Liver (tissue), 10 donors: Measurements from ENCODE around the gene CHD3. TPM values are rescaled to one million over a fixed set of nuclear protein-coding genes. Genes with fewer than 3 reads are reported as not detected.

Experiments
- DNase-seq: peaks from one replicate; pipeline ENCODE4 v3.0.0-alpha.2; 2017; ENCODE audit warnings: low spot score
- H3K27ac ChIP-seq, 2 donors: one replicate each; pipeline ENCODE4 v1.7.0; 2013; ENCODE audit warnings: inconsistent platforms in 2 of 2, low read length in 2 of 2, control low read depth in 1 of 2, low read depth in 1 of 2, mild to moderate bottlenecking in 1 of 2
- H3K27me3 ChIP-seq, 4 donors: one replicate each; pipeline versions ENCODE4 v1.6.1 to v1.7.0; 2013; ENCODE audit warnings: low read length in 3 of 4, inconsistent platforms in 1 of 4, mild to moderate bottlenecking in 1 of 4, moderate library complexity in 1 of 4; ENCODE audit not compliant: control insufficient read depth in 4 of 4, insufficient read depth in 4 of 4
- H3K36me3 ChIP-seq, 4 donors: one replicate each; pipeline versions ENCODE4 v1.6.1 to v1.7.0; 2013; ENCODE audit warnings: low read length in 3 of 4, mild to moderate bottlenecking in 3 of 4, low read depth in 1 of 4, moderate library complexity in 1 of 4; ENCODE audit not compliant: control insufficient read depth in 4 of 4, insufficient read depth in 3 of 4
- H3K4me1 ChIP-seq, 4 donors: one replicate each; pipeline versions ENCODE4 v1.6.1 to v1.7.0; 2013; ENCODE audit warnings: low read length in 3 of 4, mild to moderate bottlenecking in 3 of 4, moderate library complexity in 1 of 4; ENCODE audit not compliant: control insufficient read depth in 4 of 4, insufficient read depth in 4 of 4
- H3K4me3 ChIP-seq, 3 donors: one replicate each; pipeline versions ENCODE4 v1.6.1 to v1.7.0; 2013; ENCODE audit warnings: low read length in 3 of 3, control low read depth in 1 of 3, low read depth in 1 of 3, mild to moderate bottlenecking in 1 of 3
- H3K9ac ChIP-seq, 2 donors: one replicate each; pipeline ENCODE4 v1.7.0; 2013; ENCODE audit warnings: low read length in 2 of 2, mild to moderate bottlenecking in 2 of 2, moderate library complexity in 2 of 2, control low read depth in 1 of 2, low read depth in 1 of 2
- H3K9me3 ChIP-seq, 4 donors: one replicate each; pipeline versions ENCODE4 v1.6.1 to v1.7.0; 2013; ENCODE audit warnings: low read length in 3 of 4; ENCODE audit not compliant: control insufficient read depth in 4 of 4
- FOXA1 ChIP-seq: IDR thresholded peaks from 2 replicates; pipeline ENCODE4 v1.6.1; 2016; ENCODE audit warnings: antibody characterized with exemption
- TAF1 ChIP-seq: conservative IDR thresholded peaks from 2 replicates; pipeline ENCODE4 v1.6.1; 2016; ENCODE audit warnings: antibody characterized with exemption, mild to moderate bottlenecking
- YY1 ChIP-seq: IDR thresholded peaks from 2 replicates; pipeline ENCODE4 v1.6.1; 2016; ENCODE audit warnings: antibody characterized with exemption, mild to moderate bottlenecking
- WGBS: extraction: QIAGEN DNeasy Blood & Tissue Kit; methylation state at CpG from one replicate; pipeline ENCODE4 v1.1.7; 2013; 5-methylcytosine and 5-hydroxymethylcytosine counted together
- polyA plus RNA-seq, 2 donors: library from polyadenylated mRNA; stranded (reverse) in 1 of 2; unstranded in 1 of 2; fragments of 200-250 nt in 1 of 2; fragments of >200 nt in 1 of 2; fragmentation: Nextera tagmentation in 1 of 2; extraction: Ambion mirVana in 1 of 2; gene quantifications; one replicate each; pipeline versions ENCODE4 v1.2.1 to v1.2.3, GENCODE V29; 2013 to 2015
- small RNA-seq: library from RNA; depleted of rRNA; stranded (forward); fragments of <200 nt; gene quantifications from one replicate; pipeline ENCODE3, GENCODE V24; 2014
- total RNA-seq, 2 donors: library from RNA; depleted of rRNA; stranded (reverse); fragments of >200 nt; gene quantifications; one replicate each; pipeline ENCODE4 v1.2.3, GENCODE V29; 2014
- TF ChIP-seq, protein P1 (sequence below): fragments of 150-350 bp; IDR thresholded peaks from 2 replicates; pipeline ENCODE4 v1.5.1; 2017; ENCODE audit warnings: improper control_type of control experiment, low read depth, low read length; ENCODE audit not compliant: missing input control
- TF ChIP-seq, protein P2 (sequence below): IDR thresholded peaks from 2 replicates; pipeline ENCODE4 v1.6.1; 2016; ENCODE audit warnings: antibody characterized with exemption
- donor health status: healthy.
- donor health status: healthy.
- donor health status: healthy.
- donor health status: healthy.
- donor health status: healthy.

Gene CHD3
- total and polyA plus RNA-seq, 4 donors: 1.9 to 14.4 (median 7.2) TPM

DNA sequence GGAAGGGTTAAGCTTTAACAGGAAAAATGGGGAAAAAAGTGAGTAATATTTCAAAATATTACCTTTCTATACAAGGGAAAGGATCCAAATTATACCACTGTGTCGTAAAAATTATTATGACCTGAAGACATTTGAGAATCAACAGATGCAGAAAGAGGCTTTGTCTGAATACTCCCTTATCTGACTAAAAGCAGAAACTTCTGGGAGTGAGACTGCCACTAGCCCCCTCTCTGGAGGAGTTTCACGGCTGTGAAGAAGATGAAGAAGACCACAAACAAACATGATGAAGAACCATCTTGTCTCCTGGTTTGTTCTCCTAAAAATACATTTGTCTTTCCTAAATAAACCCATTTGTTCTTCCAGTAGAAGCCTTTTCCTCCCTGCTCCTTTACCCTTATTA is 72.8 kb downstream of the CHD3 start:
- TF ChIP-seq, protein P1, sequence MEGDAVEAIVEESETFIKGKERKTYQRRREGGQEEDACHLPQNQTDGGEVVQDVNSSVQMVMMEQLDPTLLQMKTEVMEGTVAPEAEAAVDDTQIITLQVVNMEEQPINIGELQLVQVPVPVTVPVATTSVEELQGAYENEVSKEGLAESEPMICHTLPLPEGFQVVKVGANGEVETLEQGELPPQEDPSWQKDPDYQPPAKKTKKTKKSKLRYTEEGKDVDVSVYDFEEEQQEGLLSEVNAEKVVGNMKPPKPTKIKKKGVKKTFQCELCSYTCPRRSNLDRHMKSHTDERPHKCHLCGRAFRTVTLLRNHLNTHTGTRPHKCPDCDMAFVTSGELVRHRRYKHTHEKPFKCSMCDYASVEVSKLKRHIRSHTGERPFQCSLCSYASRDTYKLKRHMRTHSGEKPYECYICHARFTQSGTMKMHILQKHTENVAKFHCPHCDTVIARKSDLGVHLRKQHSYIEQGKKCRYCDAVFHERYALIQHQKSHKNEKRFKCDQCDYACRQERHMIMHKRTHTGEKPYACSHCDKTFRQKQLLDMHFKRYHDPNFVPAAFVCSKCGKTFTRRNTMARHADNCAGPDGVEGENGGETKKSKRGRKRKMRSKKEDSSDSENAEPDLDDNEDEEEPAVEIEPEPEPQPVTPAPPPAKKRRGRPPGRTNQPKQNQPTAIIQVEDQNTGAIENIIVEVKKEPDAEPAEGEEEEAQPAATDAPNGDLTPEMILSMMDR: no peak
- no peak for TF ChIP-seq TAF1
- no peak for TF ChIP-seq FOXA1
- no peak for TF ChIP-seq YY1
- TF ChIP-seq, protein P2, sequence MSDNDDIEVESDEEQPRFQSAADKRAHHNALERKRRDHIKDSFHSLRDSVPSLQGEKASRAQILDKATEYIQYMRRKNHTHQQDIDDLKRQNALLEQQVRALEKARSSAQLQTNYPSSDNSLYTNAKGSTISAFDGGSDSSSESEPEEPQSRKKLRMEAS: no peak

More for the DNA sequence above, 72.8 kb downstream of the CHD3 start:
- no peaks in the 10 kb centered on the region for H3K27me3 ChIP-seq
- H3K9ac ChIP-seq: no peak overlapping the region
- H3K4me3 ChIP-seq: no peak overlapping the region
- no peaks in the 10 kb centered on the region for H3K9me3 ChIP-seq
- 47% methylated on average over 2 of the region's 2 CpGs for WGBS
- H3K36me3 ChIP-seq: no peaks in the 10 kb centered on the region
- DNase-seq: no peak
- H3K4me1 ChIP-seq: no peaks in the 10 kb centered on the region
- H3K27ac ChIP-seq: no peak overlapping the region

Small RNA genes within 50 kb of the gene (small RNA-seq; reads per million reads assigned to genes)
- gene SCARNA21: 13.5 reads per million, percentile 95 among the genes with 10 or more reads in this experiment

Other genes starting within 250 kb of the CHD3 start
- gene ATP1B2, start 237.9 kb upstream of the CHD3 start, total RNA-seq: 1 to 10 TPM in 1 of 2 donors, under 1 TPM in 1; 0.33 to 8.3 TPM
- gene ATP1B2, start 237.9 kb upstream of the CHD3 start, polyA plus RNA-seq: 1 to 10 TPM in 1 of 2 donors, under 1 TPM in 1; 0.53 to 3.4 TPM
- gene TP53, start 201.3 kb upstream of the CHD3 start, total RNA-seq: 10 to 100 TPM; 12.3 to 18.4 TPM
- gene TP53, start 201.3 kb upstream of the CHD3 start, polyA plus RNA-seq: 10 to 100 TPM in 1 of 2 donors, 1 to 10 TPM in 1; 8.3 to 13.0 TPM
- gene WRAP53, start 200.3 kb upstream of the CHD3 start, total RNA-seq: 1 to 10 TPM; 1.8 to 3.3 TPM
- 1 to 10 TPM; 2.3 to 3.0 TPM for gene WRAP53, start 200.3 kb upstream of the CHD3 start, polyA plus RNA-seq
- gene EFNB3, start 183.6 kb upstream of the CHD3 start, total RNA-seq: under 1 TPM; 0.33 to 0.50 TPM
- gene EFNB3, start 183.6 kb upstream of the CHD3 start, polyA plus RNA-seq: under 1 TPM; 0.19 to 0.80 TPM
- gene DNAH2, start 171.0 kb upstream of the CHD3 start, total RNA-seq: under 1 TPM; under 0.01 to 0.25 TPM
- under 1 TPM; 0.03 to 0.07 TPM for gene DNAH2, start 171.0 kb upstream of the CHD3 start, polyA plus RNA-seq
- gene KDM6B, start 54.6 kb upstream of the CHD3 start, total RNA-seq: 10 to 100 TPM in 1 of 2 donors, 1 to 10 TPM in 1; 3.5 to 11.5 TPM
- gene KDM6B, start 54.6 kb upstream of the CHD3 start, polyA plus RNA-seq: 1 to 10 TPM; 2.5 to 3.2 TPM
- gene TMEM88, start 33.7 kb upstream of the CHD3 start, total RNA-seq: 1 to 10 TPM in 1 of 2 donors, under 1 TPM in 1; 0.65 to 4.0 TPM
- gene TMEM88, start 33.7 kb upstream of the CHD3 start, polyA plus RNA-seq: 1 to 10 TPM; 3.3 to 4.6 TPM
- 10 to 100 TPM; 24.3 to 72.0 TPM for gene NAA38, start 31.2 kb upstream of the CHD3 start, total RNA-seq
- gene NAA38, start 31.2 kb upstream of the CHD3 start, polyA plus RNA-seq: 100 to 1,000 TPM in 1 of 2 donors, 10 to 100 TPM in 1; 41.6 to 118 TPM
- 10 to 100 TPM in 1 of 2 donors, 1 to 10 TPM in 1; 4.4 to 12.0 TPM for gene CYB5D1, start 30.8 kb upstream of the CHD3 start, total RNA-seq
- 1 to 10 TPM; 2.5 to 8.8 TPM for gene CYB5D1, start 30.8 kb upstream of the CHD3 start, polyA plus RNA-seq
- 1 to 10 TPM in 1 of 2 donors, under 1 TPM in 1; 0.33 to 1.4 TPM for gene RNF227, start 27.5 kb downstream of the CHD3 start, total RNA-seq
- under 1 TPM; 0.17 to 0.31 TPM for gene RNF227, start 27.5 kb downstream of the CHD3 start, polyA plus RNA-seq
- gene KCNAB3, start 41.1 kb downstream of the CHD3 start, total RNA-seq: under 1 TPM; 0.23 to 0.67 TPM
- under 1 TPM; 0.42 to 0.43 TPM for gene KCNAB3, start 41.1 kb downstream of the CHD3 start, polyA plus RNA-seq
- gene TRAPPC1, start 43.2 kb downstream of the CHD3 start, total RNA-seq: 10 to 100 TPM; 15.9 to 18.4 TPM
- gene TRAPPC1, start 43.2 kb downstream of the CHD3 start, polyA plus RNA-seq: 10 to 100 TPM; 95.9 to 96.9 TPM
- gene CNTROB, start 43.4 kb downstream of the CHD3 start, total RNA-seq: 10 to 100 TPM; 10.5 to 12.0 TPM
- gene CNTROB, start 43.4 kb downstream of the CHD3 start, polyA plus RNA-seq: 1 to 10 TPM; 2.2 to 6.7 TPM
- under 1 TPM in 1 of 2 donors, not detected in 1; 0.09 TPM for gene GUCY2D, start 113.8 kb downstream of the CHD3 start, total RNA-seq
- gene GUCY2D, start 113.8 kb downstream of the CHD3 start, polyA plus RNA-seq: under 1 TPM in 1 of 2 donors, not detected in 1; 0.14 TPM
- gene ALOX15B, start 150.3 kb downstream of the CHD3 start, total RNA-seq: 1 to 10 TPM in 1 of 2 donors, under 1 TPM in 1; 0.92 to 1.0 TPM
- under 1 TPM; 0.16 to 0.19 TPM for gene ALOX15B, start 150.3 kb downstream of the CHD3 start, polyA plus RNA-seq
- not detected for gene ALOX12B, start 198.9 kb downstream of the CHD3 start, total RNA-seq
- not detected for gene ALOX12B, start 198.9 kb downstream of the CHD3 start, polyA plus RNA-seq
- not detected for gene ALOXE3, start 229.7 kb downstream of the CHD3 start, total RNA-seq
- not detected for gene ALOXE3, start 229.7 kb downstream of the CHD3 start, polyA plus RNA-seq
- gene HES7, start 235.3 kb downstream of the CHD3 start, total RNA-seq: not detected
- gene HES7, start 235.3 kb downstream of the CHD3 start, polyA plus RNA-seq: not detected